Chondrocyte (in vitro differentiated cells): ENCODE results near the gene NR2F2. TPM values are rescaled to one million over a fixed set of nuclear protein-coding genes. Genes with fewer than 3 reads are reported as not detected.
A peak's percentile ranks its signal among the peaks of the same experiment; 100 is the strongest.

Source experiments
- DNase-seq: peaks from one replicate; pipeline ENCODE4 v3.0.0; 2021; ENCODE audit warnings: mixed read lengths, low spot score
- H3K27ac Mint-ChIP-seq: one replicate; pipeline ENCODE4 v1.8.0; 2021; ENCODE audit warnings: mild to moderate bottlenecking, moderate library complexity, mixed read lengths; ENCODE audit not compliant: unreplicated experiment
- H3K27me3 Mint-ChIP-seq: 2 replicates; pipeline ENCODE4 v1.8.0; 2021; ENCODE audit warnings: low read depth, mixed read lengths
- H3K36me3 Mint-ChIP-seq: 2 replicates; pipeline ENCODE4 v1.8.0; 2021; ENCODE audit warnings: low read depth, mixed read lengths
- H3K4me1 Mint-ChIP-seq: 2 replicates; pipeline ENCODE4 v1.8.0; 2021; ENCODE audit warnings: low read depth, mild to moderate bottlenecking, mixed read lengths
- H3K4me3 Mint-ChIP-seq: one replicate; pipeline ENCODE4 v1.8.0; 2021; ENCODE audit warnings: mild to moderate bottlenecking, moderate library complexity, mixed read lengths; ENCODE audit not compliant: unreplicated experiment
- H3K9me3 Mint-ChIP-seq: 2 replicates; pipeline ENCODE4 v1.8.0; 2021; ENCODE audit warnings: low read depth, mixed read lengths
- CTCF ChIP-seq: fragments of 200-600 bp; sonication (generic); IDR thresholded peaks from 2 replicates; pipeline ENCODE4 v1.5.0; 2021; ENCODE audit warnings: antibody characterized with exemption, mild to moderate bottlenecking, moderate library complexity
- total RNA-seq: library from RNA; stranded (reverse); gene quantifications from 3 replicates; pipeline ENCODE4 v1.2.1, GENCODE V29; 2021

NR2F2 gene
- total RNA-seq, 1 donor from 2014 or later = 169 TPM

GRCh38 chr15:96344060-96344705 lies 13.7 kb downstream of the NR2F2 start:
- Mint-ChIP-seq H3K9me3 (no peaks in the 10 kb centered on the region), H3K27ac (peak overlapping the region; percentile 100), H3K27me3 (no peaks in the 10 kb centered on the region), H3K4me3 (peak overlapping the region; percentile 92), H3K36me3 (peaks cover 31% of the 10 kb centered on the region), H3K4me1 (peaks cover 96% of the 10 kb centered on the region)
- no peak for DNase-seq
- no peak for TF ChIP-seq CTCF

GRCh38 chr15:96344706-96345559 lies 14.4 kb downstream of the NR2F2 start:
- Mint-ChIP-seq H3K36me3 (peaks cover 25% of the 10 kb centered on the region), H3K27ac (peak overlapping the region; percentile 100), H3K4me3 (peak overlapping the region; percentile 92), H3K4me1 (peaks cover 96% of the 10 kb centered on the region), H3K9me3 (no peaks in the 10 kb centered on the region), H3K27me3 (no peaks in the 10 kb centered on the region)
- TF ChIP-seq CTCF = no peak
- no peak for DNase-seq

- H3K4me3 Mint-ChIP-seq = peak overlapping the region; percentile 92
- H3K27ac Mint-ChIP-seq = peak overlapping the region; percentile 100
- H3K36me3 Mint-ChIP-seq = peaks cover 17% of the 10 kb centered on the region
- no peaks in the 10 kb centered on the region for H3K27me3 Mint-ChIP-seq
- DNase-seq = no peak
- H3K4me1 Mint-ChIP-seq = peaks cover 95% of the 10 kb centered on the region
- H3K9me3 Mint-ChIP-seq = no peaks in the 10 kb centered on the region
- peak; percentile 81 for TF ChIP-seq CTCF
Observed at GRCh38 chr15:96345560-96346399, 15.3 kb downstream of the NR2F2 start.

GRCh38 chr15:96346409-96346970 lies 16.0 kb downstream of the NR2F2 start:
- Mint-ChIP-seq H3K27ac (peak overlapping the region; percentile 100), H3K4me3 (peak overlapping the region; percentile 92), H3K27me3 (no peaks in the 10 kb centered on the region), H3K9me3 (no peaks in the 10 kb centered on the region), H3K4me1 (peaks cover 95% of the 10 kb centered on the region), H3K36me3 (peaks cover 15% of the 10 kb centered on the region)
- DNase-seq = no peak
- no peak for TF ChIP-seq CTCF
